A549 (cell line): ENCODE data around the gene CDH1. TPM values are rescaled to one million over a fixed set of nuclear protein-coding genes. Genes with fewer than 3 reads are reported as not detected.

Experiments used
- ATAC-seq, 2 experiments: fragments of 200-7000 bp in 1 of 2; fragments of >200 bp in 1 of 2; cut with Nextera tagmentation in 1 of 2; cut with Tn5 transposase in 1 of 2; 3 replicates each; pipeline versions ENCODE4 v1.8.0 to v1.9.1; 2018 to 2020; ENCODE audit warnings: mild to moderate bottlenecking in 1 of 2, moderate library complexity in 1 of 2
- CTCF ChIA-PET: fragments of 300-600 bp; sonication (Branson Sonifier 250); formaldehyde crosslinking; extraction: SDS; loops from one replicate; lab custom pipeline; 2021; ENCODE audit warnings: antibody characterized with exemption, inconsistent platforms; lab: Yijun Ruan, JAX
- POLR2A ChIA-PET: fragments of 350-600 bp; formaldehyde crosslinking; extraction: SDS; loops from one replicate; lab custom pipeline; 2021; ENCODE audit warnings: antibody characterized with exemption, inconsistent platforms; lab: Yijun Ruan, JAX
- DNase-seq, 2 experiments: peaks; one replicate each; pipeline versions ENCODE4 v3.0.0 to v3.0.0-alpha.2; 2011 to 2016; ENCODE audit warnings: low read depth in 1 of 2, low spot score in 1 of 2
- FAIRE-seq: peaks from 2 replicates; lab custom pipeline; 2011; peaks lifted over from hg19 to GRCh38; lab: Jason Lieb, UNC
- H3K27ac ChIP-seq, 2 experiments: fragments of >200 bp; sonication (Bioruptor Twin); formaldehyde crosslinking; 3 replicates each; pipeline ENCODE4 v1.5.1; 2016 to 2017
- H3K4me1 ChIP-seq: fragments of >200 bp; sonication (Bioruptor Twin); formaldehyde crosslinking; 3 replicates; pipeline ENCODE4 v1.6.1; 2016
- H3K4me2 ChIP-seq: fragments of >200 bp; sonication (Bioruptor Twin); formaldehyde crosslinking; 3 replicates; pipeline ENCODE4 v1.6.1; 2016
- H3K4me3 ChIP-seq: fragments of >200 bp; sonication (Bioruptor Twin); formaldehyde crosslinking; 3 replicates; pipeline ENCODE4 v1.5.1; 2016
- H3K9me3 ChIP-seq: fragments of >200 bp; sonication (Bioruptor Twin); formaldehyde crosslinking; 3 replicates; pipeline ENCODE4 v1.6.1; 2016
- ATOH8 ChIP-seq: fragments of 250-450 bp; sonication (Bioruptor Pico); IDR thresholded peaks from 2 replicates; pipeline ENCODE4 v1.5.0; 2020; ENCODE audit warnings: low read depth, mild to moderate bottlenecking, moderate library complexity
- CBX2 ChIP-seq: fragments of 200-600 bp; sonication (generic); IDR thresholded peaks from 2 replicates; pipeline ENCODE4 v1.6.1; 2016; ENCODE audit warnings: low read depth, mild to moderate bottlenecking, borderline replicate concordance
- CHD2 ChIP-seq: fragments of 150-350 bp; IDR thresholded peaks from 2 replicates; pipeline ENCODE4 v1.6.1; 2014; ENCODE audit warnings: low read length; ENCODE audit not compliant: partially characterized antibody
- CTCF ChIP-seq: fragments of >200 bp; sonication (Bioruptor Twin); formaldehyde crosslinking; IDR thresholded peaks from 3 replicates; pipeline ENCODE4 v1.5.1; 2016
- EHF ChIP-seq: fragments of 250-450 bp; sonication (Bioruptor Pico); IDR thresholded peaks from 2 replicates; pipeline ENCODE4 v1.5.0; 2020; ENCODE audit warnings: mild to moderate bottlenecking
- ELK1 ChIP-seq: fragments of 150-350 bp; IDR thresholded peaks from 2 replicates; pipeline ENCODE4 v1.6.1; 2014; ENCODE audit warnings: low read depth, mild to moderate bottlenecking, low read length
- EP300 ChIP-seq, 2 experiments: fragments of >200 bp; sonication (Bioruptor Twin); formaldehyde crosslinking; IDR thresholded peaks; 2 replicates in 1 of 2; 3 replicates in 1 of 2; pipeline ENCODE4 v1.6.1; 2016 to 2017
- GATA3 ChIP-seq: IDR thresholded peaks from 2 replicates; pipeline ENCODE4 v1.6.1; 2012; ENCODE audit warnings: borderline replicate concordance
- HOXB5 ChIP-seq: fragments of 250-450 bp; sonication (Bioruptor Pico); IDR thresholded peaks from 2 replicates; pipeline ENCODE4 v1.5.0; 2020; ENCODE audit warnings: mild to moderate bottlenecking, moderate library complexity
- KDM5A ChIP-seq: fragments of 200-600 bp; sonication (generic); IDR thresholded peaks from 2 replicates; pipeline ENCODE4 v1.6.1; 2016; ENCODE audit warnings: antibody characterized with exemption, mild to moderate bottlenecking
- MAX ChIP-seq: IDR thresholded peaks from 2 replicates; pipeline ENCODE4 v1.6.1; 2012
- PBX3 ChIP-seq: IDR thresholded peaks from 2 replicates; pipeline ENCODE4 v1.6.1; 2012
- POLR2A ChIP-seq: IDR thresholded peaks from 2 replicates; pipeline ENCODE4 v1.6.1; 2012; ENCODE audit warnings: mild to moderate bottlenecking, low read length
- RAD21 ChIP-seq, 2 experiments: fragments of >200 bp in 1 of 2; sonication (Bioruptor Twin) in 1 of 2; formaldehyde crosslinking in 1 of 2; IDR thresholded peaks in 1 of 2; conservative IDR thresholded peaks in 1 of 2; 2 replicates in 1 of 2; 3 replicates in 1 of 2; pipeline ENCODE4 v1.6.1; 2012 to 2018; ENCODE audit warnings: inconsistent platforms in 1 of 2
- RARB ChIP-seq: fragments of 250-450 bp; sonication (Bioruptor Pico); IDR thresholded peaks from 2 replicates; pipeline ENCODE4 v1.8.0; 2021; ENCODE audit warnings: mild to moderate bottlenecking, moderate library complexity
- SMC3 ChIP-seq: fragments of >200 bp; sonication (Bioruptor Twin); formaldehyde crosslinking; IDR thresholded peaks from 3 replicates; pipeline ENCODE4 v1.6.1; 2018; ENCODE audit warnings: inconsistent platforms
- USF2 ChIP-seq: fragments of 450-650 bp; IDR thresholded peaks from 2 replicates; pipeline ENCODE4 v1.6.1; 2014; ENCODE audit warnings: antibody characterized with exemption
- ZC3H11A ChIP-seq: fragments of 450-650 bp; IDR thresholded peaks from 2 replicates; pipeline ENCODE4 v1.6.1; 2014; ENCODE audit warnings: antibody characterized with exemption, mild to moderate bottlenecking
- WGBS: methylation state at CpG from one replicate; pipeline ENCODE4 v1.1.6; 2017; ENCODE audit errors: missing lambda C conversion rate; 5-methylcytosine and 5-hydroxymethylcytosine counted together
- polyA plus RNA-seq, 4 experiments: library from polyadenylated mRNA; depleted of rRNA in 3 of 4; stranded (reverse); fragments of >200 nt; fragmentation: RNase III in 1 of 4; extraction: RNeasy Plus Mini Kit Qiagen cat#74134 plus additional on column Dnase treatment in 1 of 4; gene quantifications; 2 replicates in 3 of 4; 3 replicates in 1 of 4; pipeline ENCODE4 v1.2.3, GENCODE V29; 2011 to 2017

CDH1 gene
- polyA plus RNA-seq, 2 of the 4 experiments (the other 2 are of a cell fraction), result 6.0 to 24.5 TPM

GRCh38 chr16:68744744-68745280 is 7.7 kb downstream of the CDH1 start (continued):
- TF ChIP-seq ZC3H11A (no peak), POLR2A (no peak), CBX2 (no peak), ELK1 (no peak), PBX3 (no peak), HOXB5 (CRISPR knock-in tag) (no peak), USF2 (no peak), MAX (peak; percentile 79), EHF (no peak), ATOH8 (CRISPR knock-in tag) (no peak), KDM5A (no peak)

GRCh38 chr16:68746951-68747350 is 9.9 kb downstream of the CDH1 start:
- no peak for ATAC-seq
- Histone ChIP-seq H3K9me3 (no peaks in the 10 kb centered on the region), H3K27ac (peak overlapping the region in 1 of 2 experiments; percentile 94; a peak in 3 of 6 replicates), H3K4me3 (no peak overlapping the region), H3K4me2 (0 out of 3 replicates have a peak overlapping the region, but pooled peaks have one; percentile 2), H3K4me1 (peaks cover 61% of the 10 kb centered on the region)
- POLR2A ChIA-PET, result no interaction called here
- FAIRE-seq, result no peak
- CTCF ChIA-PET, result interaction anchor here (0.8 to 1.5 kb wide), 5 partner anchors 43 to 359 kb away, joined by 3 to 7 read pairs (median 3); no protein-coding TSS in a partner anchor
- TF ChIP-seq ELK1 (no peak), EP300 (IDR thresholded peaks at IDR 0.05) (no peak)
- DNase-seq, result no peak

- Histone ChIP-seq H3K4me2 (no peak overlapping the region), H3K9me3 (no peaks in the 10 kb centered on the region)
- WGBS, result 69% methylated on average over 3 of the region's 3 CpGs
- ATAC-seq (peak in 1 of 2 experiments; percentile 11; a peak in 1 of 6 replicates), DNase-seq (peak in 1 of 2 experiments; percentile 35)
- peak; percentile 28; the same call in 1 of the 3 replicates for TF ChIP-seq SMC3
- no peak for TF ChIP-seq CHD2
- peak in 1 of 2 experiments; percentile 27; a peak in 3 of 5 replicates for TF ChIP-seq RAD21 (conservative IDR thresholded peaks at IDR 0.05 in 1 of 2, IDR thresholded peaks at IDR 0.05 in 1 of 2)
- peak; percentile 30; the same call in 2 of the 3 replicates for TF ChIP-seq CTCF
- no peak for TF ChIP-seq RARB (CRISPR knock-in tag)
- no peak for TF ChIP-seq GATA3
- TF ChIP-seq, all 56 proteins: peak for 3
- Histone ChIP-seq H3K4me1 (peaks cover 55% of the 10 kb centered on the region), H3K27ac (peak overlapping the region; percentile 15 to 63; a peak in 4 of 6 replicates), H3K4me3 (no peak overlapping the region)
- POLR2A ChIA-PET, result no interaction called here
- CTCF ChIA-PET, result interaction anchor here (0.7 to 2.3 kb wide), 9 partner anchors 10 to 224 kb away, joined by 3 to 6 read pairs (median 3); partner anchors contain the start of gene CDH1
- no peak for FAIRE-seq
Observed at GRCh38 chr16:68749432-68749831, 12.3 kb downstream of the CDH1 start.
